Cardiac septum (tissue), 1 donor: ENCODE measurements around the gene ROPN1B. TPM values are rescaled to one million over a fixed set of nuclear protein-coding genes. Genes with fewer than 3 reads are reported as not detected.
"Not testable (repeated sequence)": the region's sequence is repeated elsewhere in the genome, so short reads cannot be mapped to it uniquely, and the experiment has no call there.

Source experiments
- DNase-seq: peaks from one replicate; pipeline ENCODE4 v3.0.0-alpha.2; 2020; ENCODE audit warnings: low spot score
- intact Hi-C: fragments of 100-400 bp; cut with DNase I; formaldehyde crosslinking; loops from one replicate; pipeline ENCODE4 v1.14.0; 2022
- total RNA-seq: library from RNA; stranded (reverse); fragmentation: NEBNext Ultra II Directional; extraction: Animal tissue kit (Norgen Biotek cat#: 25700); gene quantifications from one replicate; pipeline ENCODE4 v1.2.1, GENCODE V29; 2021
- donor health status: DM: no; HTN: no; CAD: no.

ROPN1B gene
- total RNA-seq, 1 donor from 2014 or later, result 1.7 TPM

DNA sequence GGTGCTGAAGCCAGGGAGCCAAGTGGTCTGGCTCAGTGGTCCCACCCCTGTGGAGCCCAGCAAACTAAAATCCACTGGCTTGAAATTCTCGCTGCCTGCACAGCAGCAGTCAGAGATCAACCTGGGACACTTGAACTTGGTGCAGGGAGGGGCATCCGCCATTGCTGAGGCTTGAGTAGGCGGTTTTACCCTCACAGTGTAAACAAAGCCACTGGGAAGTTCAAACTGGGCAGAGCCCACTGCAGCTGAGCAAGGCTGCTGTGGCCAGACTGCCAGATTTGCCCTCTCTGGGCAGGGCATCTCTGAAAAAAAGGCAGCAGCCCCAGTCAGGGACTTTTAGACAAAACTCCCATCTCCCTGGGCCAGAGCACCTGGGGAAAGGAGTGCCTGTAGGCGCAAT is 27.8 kb downstream of the ROPN1B start:
- intact Hi-C loops, DNase-seq: not testable (repeated sequence)

DNA sequence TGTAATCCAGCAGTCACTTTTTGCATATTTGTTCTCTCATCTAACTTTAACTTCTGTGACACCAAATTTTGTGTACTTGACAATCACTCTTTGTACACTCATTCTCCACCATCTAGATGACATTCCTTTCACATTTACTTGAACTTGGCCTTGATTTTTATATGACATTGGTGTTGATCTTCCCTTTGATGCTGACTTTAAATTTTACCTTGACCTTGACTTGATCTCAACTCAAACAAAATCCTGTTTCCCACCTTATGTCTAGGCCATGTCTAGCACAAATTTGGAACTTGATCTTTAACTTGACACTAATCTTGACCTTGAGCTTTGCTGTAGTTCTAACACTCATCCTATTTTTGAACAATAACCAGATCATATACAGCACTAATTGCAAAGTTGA is 33.2 kb downstream of the ROPN1B start:
- intact Hi-C loops, result no loop called here
- no peak for DNase-seq

DNA sequence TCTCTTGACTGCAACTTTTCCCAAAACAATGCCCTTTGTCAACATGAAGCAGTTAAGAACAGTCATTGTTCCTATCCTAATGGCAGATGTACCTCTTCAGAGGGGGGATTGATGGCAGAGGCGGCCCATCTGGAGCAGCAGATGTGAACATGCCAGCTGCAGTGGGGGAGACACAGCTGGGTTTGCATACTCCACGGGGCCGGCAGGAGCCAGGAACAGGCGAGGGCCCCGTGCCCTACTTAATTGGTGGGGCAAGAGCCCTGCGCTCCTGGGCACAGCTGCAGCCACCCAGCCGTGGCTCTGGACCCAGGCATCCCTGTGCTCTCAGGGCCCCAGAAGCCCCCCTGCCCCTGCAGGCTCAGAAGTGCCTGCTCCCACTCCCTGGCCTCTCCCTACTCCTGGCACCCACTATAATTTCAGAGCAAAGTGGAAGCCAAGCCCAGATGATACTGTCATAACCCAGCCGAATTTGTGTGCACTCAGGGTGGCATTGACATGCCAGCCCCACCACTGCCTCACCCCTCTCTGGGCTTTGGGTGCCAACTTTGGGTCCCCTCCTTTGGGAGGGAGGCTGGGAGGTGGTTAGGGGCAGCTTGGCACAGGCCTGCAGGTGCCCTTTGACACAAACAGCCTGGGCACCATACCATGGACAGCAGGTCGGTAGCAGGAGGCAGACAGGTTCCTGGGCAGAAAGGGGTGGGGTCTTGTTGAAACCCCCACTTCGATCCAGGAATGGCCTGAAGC is 34.6 kb downstream of the ROPN1B start:
- intact Hi-C loops, result no loop called here
- DNase-seq, result no peak

DNA sequence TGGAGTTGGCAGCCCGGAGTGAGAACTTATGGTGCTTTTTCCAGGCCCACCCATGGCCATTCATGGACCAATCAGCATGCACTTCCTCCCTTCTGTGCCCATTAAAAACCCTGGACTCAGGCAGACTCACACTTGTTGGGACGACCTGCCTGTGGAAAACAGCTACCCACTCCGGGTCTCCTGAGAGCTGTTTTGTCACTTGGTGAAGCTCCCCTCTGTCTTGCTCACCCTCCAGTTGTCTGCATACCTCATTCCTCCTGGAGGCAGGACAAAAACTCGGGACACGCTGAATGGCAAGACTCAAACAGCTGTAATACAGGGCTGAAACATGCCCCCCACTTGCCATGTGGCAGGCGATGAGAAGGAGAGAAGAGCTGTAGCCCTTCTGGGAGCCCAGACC is 35.2 kb downstream of the ROPN1B start:
- intact Hi-C loops, result no loop called here
- DNase-seq, result no peak

DNA sequence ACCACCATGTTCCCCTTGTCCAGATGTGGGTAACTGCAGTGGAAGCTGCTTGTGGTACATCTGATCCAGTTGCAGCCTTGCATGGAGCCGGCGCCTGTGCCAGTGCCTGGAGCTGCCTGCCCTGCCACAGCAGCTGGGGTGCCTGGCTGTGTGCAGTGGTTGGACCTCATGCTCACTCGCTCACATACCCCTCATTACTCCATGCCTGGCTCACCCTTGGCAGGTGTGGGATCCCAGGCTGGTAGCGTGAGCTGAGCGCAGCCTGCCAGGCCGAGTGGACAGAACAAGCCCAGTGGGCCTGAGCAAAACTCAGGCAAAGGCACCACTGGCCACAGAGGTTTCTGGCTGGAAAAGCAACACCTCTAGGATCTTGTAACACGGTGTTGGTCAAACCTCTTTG is 35.7 kb downstream of the ROPN1B start:
- intact Hi-C loops, result no loop called here

DNA sequence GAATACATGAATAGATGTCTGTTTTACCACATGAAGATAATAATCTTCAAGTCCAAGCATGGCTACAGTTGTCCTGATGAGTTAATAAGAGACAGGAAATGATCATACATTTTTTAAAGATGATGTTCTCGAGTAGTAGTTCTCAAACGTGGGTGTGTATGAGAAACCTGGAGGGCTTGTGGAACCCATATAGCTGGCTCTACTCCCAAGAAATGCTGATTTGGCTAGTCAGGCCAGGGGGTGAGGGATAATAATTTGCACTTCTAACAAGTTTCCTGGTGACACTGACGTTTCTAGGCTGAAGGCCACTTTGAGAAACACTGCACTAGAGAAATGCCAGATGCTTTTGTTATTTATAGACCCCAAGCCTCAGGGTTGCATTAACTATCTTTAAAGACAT is 37.0 kb downstream of the ROPN1B start:
- no peak for DNase-seq
- intact Hi-C loops, result no loop called here

More for the DNA sequence above, 35.7 kb downstream of the ROPN1B start:
- DNase-seq, result no peak

DNA sequence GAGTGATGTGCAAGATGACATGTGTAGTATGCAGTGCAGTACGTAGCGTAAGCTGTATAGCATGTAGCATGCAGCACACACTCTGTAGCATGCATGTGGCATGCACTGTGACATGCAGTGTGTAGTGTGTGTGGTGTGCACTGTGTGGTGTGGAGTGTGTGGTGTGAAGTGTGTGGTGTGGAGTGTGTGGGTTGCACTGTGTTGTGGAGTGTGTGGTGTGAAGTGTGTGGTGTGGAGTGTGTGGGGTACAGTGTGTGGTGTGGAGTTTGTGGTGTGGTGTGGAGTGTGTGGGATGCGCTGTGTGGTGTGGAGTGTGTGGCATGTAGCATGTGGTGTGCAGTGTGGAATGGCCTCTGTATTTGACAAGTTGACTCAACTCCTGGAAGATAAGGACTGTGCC is 39.2 kb downstream of the ROPN1B start:
- DNase-seq, result no peak
- intact Hi-C loops, result no loop called here

DNA sequence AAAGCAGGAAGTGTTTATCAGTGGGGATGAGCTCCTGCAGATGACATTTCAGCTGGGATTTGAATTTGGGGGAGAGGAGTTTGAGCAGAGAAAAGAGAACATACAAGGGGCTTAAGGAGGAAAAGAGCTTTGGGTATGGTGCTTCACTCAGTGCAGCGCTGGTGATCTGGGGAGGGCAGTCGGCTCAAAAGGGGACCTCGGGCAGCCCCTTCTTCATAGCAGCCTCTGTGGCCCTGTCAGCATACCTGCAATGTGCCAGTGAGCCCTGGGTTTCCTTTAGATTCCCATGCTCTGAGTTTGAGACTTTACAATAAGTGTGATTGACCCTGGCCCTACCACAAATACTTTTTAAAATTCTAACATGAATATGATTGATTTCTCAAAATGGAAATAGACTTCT is 40.2 kb downstream of the ROPN1B start:
- intact Hi-C loops, result no loop called here
- no peak for DNase-seq

DNA sequence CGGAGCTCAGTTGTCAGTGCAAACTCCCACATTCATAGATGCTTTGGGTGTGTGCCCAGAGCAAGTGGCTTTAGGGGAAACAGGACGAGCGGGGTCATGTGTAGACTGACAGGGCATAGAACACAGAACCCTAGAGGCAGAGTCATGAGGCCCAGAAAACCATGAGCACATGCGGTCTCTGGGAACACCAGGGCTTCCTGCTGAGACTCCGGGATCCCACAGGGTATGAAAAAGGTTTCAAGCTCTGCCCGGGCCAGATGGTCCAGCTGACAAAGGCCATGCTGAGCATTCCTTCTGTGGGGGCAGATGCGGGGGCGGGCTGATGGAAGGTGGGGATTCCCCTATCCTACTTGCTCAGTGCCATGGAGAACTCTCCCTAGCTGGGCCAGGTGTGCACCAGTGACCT is 44.8 kb downstream of the ROPN1B start:
- intact Hi-C loops, result no loop called here

DNA sequence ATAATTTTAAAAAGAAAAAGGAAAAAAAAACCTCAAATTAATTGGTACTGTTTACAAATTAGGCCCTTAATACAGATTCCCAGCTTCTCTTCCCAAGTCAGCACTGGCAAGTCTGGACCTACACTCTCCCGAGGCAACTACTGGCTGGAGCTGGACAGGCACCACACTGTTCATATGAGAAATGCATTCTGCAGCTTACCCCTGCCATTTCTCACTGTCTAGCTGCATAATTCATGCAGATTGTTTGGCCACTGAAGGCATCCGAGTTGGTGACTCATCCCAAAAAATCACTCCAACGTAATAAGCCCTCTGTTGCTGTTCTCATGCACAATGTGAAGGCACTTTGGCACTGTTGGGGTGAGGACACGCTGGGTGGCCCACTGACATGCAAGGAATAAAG is 45.3 kb downstream of the ROPN1B start:
- DNase-seq, result no peak
- intact Hi-C loops, result no loop called here

More for the DNA sequence above, 44.8 kb downstream of the ROPN1B start:
- no peak for DNase-seq

DNA sequence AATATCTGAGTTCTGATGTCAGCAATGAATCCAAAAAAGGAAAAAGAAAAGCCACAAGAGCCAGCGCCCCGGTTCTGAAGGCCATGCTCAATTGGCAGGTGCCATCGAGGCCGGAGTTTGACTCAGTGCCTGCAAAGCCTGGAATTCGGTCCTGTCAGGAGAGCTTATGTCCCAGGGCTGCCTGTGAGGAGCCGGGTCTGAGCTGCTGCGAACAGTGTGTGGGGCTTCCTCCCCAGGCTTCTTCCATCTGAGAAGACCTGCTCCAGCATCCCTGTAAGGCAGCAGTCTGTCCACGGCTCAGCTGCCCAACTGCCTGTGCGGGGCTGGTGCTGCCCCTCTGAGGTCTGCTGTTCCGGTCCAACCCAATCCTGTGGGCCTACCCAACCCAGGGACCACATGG is 46.1 kb downstream of the ROPN1B start:
- DNase-seq, result peak; percentile 71
- intact Hi-C loops, result no loop called here

DNA sequence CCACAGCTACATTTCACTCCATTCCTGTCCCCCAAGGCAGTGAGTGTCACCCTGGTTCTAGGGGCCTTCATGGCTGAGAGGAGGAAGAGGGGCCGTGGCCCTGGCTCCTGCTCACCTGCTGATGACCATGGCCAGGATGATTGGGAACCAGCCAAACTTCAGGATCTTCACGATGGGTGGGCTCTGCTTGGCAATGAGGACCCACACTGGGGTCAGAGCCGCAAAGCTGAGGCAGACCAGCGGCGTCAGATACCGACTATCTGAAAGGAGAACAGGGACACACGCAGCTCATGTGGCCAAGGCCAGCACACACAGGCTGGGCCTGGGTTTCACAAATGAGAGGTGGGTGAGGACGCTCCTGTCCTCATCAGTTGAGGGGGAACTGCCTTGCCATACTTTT is 47.6 kb downstream of the ROPN1B start:
- intact Hi-C loops, result no loop called here
- no peak for DNase-seq

DNA sequence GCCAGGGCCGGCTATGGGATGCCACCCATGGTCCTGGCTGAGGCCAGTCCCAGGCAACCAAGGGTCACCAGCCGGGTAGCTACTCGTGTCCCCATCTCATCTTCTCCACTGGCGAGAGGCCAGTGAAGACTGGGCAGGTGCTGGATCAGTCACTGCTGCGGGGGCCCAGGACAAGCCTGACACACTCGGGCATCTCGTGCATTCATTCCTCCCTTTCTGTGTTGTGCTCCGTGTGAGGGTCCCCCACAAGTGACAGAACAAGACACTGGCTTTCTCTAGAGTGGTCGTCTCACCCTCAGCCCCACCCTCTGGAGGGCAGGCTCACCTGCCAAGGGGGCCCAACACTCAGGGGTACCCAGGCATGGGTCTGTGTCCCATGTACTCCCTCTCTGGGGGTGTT is 48.4 kb downstream of the ROPN1B start:
- intact Hi-C loops, result no loop called here

DNA sequence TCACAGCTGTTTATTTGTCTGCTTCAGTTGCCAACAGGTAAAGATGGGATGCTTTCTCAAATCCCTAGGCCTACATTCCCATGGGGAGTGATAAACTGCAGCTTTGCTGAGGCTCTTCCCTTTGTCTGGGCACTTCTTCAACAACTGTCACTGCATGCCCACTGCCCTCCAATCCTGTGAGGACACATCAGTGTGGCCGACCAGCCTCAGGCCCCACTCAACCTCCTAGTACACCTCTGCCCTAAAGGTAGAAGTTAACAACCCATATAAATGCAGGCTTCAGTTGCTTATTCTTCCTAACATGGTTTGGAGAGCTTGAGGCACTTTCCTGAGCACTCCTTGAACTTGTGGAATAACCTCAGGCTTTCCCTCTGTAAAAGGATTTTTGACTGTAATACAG is 49.6 kb downstream of the ROPN1B start:
- intact Hi-C loops, result no loop called here
- DNase-seq, result no peak

More for the DNA sequence above, 48.4 kb downstream of the ROPN1B start:
- no peak for DNase-seq

DNA sequence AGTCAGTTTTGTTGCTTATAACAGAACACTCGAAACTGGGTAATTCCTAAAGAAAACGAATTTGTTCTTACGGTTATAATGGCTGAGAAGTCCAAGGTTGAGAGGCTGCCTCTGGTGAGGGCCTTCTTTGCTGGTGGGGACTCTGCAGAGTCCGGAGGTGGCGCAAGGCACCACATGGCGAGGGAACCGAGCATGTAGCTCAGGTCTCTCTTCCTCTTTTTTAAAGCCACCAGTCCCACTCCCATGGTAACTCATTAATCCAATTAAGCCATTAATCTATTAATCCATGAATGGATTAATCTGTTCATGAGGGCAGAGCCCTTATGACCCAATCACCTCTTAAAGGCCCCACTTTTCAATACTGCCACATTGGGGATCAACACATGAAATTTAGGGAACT is 50.0 kb downstream of the ROPN1B start:
- intact Hi-C loops, result no loop called here
- no peak for DNase-seq

DNA sequence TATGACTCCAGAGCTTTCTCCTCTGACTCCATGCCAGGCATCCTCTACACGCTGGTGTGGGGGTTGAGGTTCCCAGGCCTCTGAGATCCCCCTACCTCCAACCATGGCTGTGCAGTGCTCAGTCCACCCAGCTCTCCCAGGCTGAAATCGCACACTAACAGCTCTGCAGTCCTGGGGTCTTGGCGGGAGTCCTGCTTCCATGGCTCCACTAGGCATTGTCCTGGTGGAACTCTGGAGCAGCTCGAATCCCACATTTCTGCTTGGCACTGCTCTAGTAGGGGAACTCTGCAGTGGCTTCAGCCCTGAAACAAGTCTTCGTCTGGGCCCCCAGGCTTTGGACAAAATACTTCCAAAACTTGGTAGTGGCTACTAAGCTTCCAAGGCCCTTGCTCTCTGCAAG is 50.7 kb downstream of the ROPN1B start:
- no peak for DNase-seq
- intact Hi-C loops, result no loop called here

DNA sequence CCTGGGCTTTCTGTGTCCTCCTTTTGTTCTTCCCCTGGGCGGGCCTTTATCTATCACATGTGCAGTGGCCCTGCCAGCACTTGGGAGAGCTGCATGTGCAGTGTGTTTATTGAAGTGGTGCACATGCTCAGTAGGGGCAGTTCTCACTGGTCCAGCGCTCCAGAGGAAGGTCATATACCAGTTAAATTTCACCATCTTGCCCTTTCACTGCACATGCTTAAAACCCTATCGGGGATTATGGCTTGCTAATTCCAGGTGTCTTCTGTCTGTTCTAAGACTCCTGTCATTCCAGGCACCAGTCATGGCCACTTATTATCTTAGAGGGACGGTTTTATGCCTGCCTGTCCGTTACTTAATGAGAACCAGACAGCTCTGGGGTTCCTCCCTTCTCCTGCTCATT is 52.2 kb downstream of the ROPN1B start:
- DNase-seq, result no peak
- intact Hi-C loops, result no loop called here

DNA sequence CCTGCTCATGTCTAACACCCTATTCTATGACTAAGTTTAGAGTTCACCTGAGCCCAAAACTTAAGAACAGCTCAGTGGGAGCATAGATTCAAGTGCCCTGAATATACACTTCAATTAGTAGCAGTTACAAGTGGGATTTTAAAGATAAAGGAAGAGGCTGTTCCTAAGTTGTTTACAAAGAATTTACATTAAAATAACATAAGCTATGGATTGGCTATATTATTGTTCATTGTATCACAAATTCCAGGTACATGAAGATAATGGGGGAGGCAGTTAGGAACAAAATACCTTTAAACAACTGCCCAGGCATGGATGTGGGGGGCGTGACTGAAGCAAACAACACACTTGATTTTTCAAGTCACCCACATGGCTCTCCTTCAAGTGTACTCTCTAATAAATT is 52.7 kb downstream of the ROPN1B start:
- intact Hi-C loops, result no loop called here
- DNase-seq, result no peak

DNA sequence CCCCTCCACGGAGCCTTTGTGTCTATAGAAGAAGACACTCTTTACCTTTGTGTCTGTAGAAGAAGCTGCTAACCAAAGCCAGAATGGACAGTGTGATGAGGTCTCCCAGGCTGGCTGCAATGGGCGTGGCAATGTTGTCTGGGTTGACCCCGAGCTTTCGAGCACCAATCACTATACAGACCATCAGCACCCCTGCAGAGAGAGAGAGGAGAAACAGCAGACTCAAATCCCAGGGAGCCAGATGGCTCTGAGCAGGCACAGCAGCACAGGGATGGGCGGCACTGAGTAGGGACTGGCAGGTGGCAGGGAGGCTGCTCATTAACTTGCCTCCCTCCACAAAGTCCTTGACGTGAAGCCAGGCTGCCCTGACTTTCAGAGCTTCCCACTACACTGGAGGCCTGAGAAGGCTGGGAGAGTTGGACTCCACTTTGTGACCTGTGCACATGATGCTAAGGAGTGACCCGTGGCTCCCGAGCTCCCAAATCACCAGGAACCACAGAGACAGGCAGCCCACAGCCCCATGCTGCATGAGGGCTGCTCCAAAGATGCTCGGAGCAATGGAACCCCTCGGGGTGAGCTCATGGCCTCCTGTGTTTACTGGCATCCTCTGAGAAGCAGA is 53.9 kb downstream of the ROPN1B start:
- DNase-seq, result no peak
- intact Hi-C loops, result no loop called here

DNA sequence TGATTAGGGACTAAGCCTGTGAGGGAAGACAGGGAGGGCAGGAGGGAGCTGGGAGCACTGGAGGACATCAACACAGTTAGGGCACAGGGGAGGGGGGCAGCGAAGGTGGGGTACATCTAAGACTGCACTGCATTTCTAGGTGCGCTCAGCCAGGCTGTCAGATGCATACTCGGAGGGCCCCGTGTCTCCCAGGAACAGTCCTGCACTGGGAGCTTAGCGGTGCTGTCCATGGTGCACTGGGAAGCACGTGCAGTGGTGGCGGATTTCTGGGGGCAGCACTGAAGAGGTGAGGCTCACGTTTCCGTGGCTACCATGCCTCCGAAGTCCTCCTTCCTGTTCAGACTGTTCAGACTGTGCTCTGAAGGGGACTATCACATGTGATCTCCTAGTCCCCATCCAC is 54.4 kb downstream of the ROPN1B start:
- intact Hi-C loops, result no loop called here
- DNase-seq, result peak; percentile 54

DNA sequence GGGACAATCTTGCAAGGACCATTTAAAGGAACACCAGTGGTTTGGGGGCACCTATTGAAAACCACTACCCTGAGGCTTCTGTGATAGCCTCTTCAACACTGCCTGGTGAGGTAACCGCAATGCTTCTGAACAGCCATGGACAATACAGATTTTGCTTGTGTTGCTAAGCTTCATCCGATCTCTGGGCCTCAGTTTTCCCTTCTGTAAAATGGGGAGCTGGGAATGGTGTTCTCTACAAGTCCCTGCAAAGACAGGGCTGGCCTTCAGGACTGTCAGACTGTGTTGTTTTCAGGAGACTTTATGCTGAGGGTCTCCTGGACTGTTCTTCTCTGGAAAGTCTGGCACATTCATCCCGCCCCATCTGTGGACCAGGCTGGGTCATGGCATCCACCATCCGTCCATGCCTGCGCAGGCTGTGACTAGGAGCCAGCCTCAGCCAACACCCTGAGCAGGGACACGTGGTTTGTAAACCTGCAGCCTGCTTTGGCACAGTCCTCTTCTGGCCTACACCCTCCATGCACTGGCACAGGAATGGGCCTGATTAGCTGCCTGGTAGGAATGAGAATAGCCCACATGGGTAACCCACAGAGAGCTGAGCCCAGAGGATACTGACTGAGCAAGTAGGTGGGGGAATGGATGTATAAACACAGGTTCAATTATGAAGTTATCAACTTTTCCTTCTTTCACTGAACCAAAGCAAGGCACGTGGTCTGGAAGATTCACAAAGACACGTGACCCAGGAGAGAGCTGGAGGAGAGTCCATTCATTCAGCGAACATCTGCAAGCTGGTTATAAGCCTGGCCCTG is 55.3 kb downstream of the ROPN1B start:
- no peak for DNase-seq
- intact Hi-C loops, result no loop called here
